NCI-H510A (cell line): ENCODE data around the gene IMMP2L.

Experiments used
- DNase-seq: peaks from one replicate; lab custom pipeline; 2025; lab: John Stamatoyannopoulos, UW

IMMP2L gene

DNA sequence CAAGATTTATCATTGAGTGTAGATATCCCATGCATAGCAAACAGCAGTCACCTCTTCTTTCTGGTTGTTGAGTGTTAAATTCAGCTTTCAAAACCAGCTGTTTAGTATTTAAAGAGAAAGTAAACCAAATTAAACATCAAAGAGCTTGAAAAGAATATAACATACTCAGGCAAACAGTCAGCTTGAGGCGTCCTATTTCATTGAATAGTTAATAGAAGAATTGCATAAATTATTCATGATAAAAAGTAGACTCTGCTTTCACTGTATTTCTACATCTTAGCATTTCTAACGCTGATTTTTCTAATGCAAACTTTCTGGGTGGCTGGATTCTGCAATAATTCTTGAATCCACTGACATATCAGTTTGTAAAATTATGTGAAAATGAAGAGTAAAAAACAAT is 935.9 kb downstream of the IMMP2L start:
- DNase-seq, result no peak

DNA sequence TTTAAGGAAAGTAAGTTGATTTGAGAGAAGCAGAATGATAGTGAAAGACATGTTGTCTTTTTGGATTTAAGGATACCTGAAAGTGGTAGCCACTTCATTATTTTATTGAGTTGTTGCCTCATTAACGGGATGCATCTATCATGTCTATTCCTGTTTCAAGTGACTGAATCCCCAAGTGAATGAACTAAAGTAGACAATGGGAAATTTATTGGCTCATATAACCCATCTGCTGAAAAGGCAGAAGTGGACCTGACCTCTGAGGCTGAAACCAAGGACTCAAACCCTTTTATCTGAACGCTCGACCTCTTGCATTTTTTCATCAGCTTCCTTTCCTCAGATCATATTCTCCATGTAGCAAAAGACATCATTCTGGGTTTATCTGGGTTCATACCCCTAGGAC is 937.0 kb downstream of the IMMP2L start:
- DNase-seq, result no peak

DNA sequence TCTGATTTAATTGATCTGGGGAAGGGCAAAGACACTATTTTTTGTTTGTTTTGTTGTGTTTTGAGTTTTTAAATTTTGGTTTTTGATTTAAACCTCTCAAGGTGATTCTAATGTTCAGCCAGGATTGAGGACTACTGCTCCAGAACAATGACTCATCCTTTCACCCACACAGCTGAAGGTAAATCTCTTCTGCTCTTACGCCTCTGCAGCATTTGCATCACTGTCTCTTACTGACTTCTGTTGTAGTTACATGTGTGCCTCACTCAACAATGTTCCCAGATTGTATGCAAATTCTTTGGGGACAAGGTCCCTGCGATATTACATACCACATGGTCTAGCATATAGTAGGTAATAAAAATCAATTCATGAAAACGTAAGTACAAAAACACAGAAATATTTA is 938.9 kb downstream of the IMMP2L start:
- no peak for DNase-seq

DNA sequence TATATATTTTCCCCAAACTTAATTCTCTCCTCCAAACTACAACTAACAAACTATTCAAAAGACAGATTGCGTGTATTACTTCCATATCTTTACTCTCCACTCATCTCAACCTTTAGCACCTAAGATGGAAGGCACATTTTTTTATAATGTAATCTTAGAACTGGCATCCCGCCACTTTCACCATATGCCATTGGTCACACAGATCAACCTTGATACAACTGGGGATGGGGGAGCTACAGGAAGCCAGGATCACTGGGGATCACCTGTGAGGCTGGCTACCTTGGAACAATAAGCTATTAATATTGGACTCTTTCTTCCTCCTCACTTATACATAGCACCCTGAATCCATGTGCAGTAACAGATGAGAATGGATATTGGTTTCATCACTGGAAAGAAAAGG is 941.0 kb downstream of the IMMP2L start:
- DNase-seq, result no peak

DNA sequence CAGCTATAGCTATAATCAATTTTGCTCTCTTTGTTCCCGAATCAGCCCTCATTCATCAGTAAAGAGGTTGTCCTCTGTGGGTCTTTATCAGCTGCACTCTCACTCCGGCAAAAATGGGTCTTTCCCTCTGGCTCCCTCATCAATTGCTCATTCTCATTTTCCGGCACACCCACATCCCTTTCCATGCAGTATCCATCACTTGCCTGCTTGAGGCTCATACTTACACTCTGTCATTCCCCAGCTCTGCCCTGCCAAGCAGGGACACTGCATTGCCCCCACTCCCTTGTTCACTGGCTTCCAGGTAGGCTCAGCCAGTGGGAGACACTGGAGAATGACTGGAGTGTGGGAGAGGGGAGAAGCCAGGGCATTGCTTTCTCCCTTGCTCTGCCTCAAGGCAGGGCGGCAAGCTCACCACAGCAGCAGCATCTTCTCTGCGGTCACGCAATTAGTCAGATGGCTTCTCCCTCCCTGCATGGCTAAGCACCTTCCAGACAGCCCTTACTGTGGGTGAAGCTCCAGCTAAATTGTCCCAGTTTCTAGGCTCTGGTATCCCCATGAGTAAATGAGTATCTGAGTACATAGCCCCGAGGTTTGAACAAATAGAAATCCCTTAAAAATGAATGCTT is 942.1 kb downstream of the IMMP2L start:
- DNase-seq, result no peak
